H1 (cell line): ENCODE measurements around the gene HPCAL4. TPM values are rescaled to one million over a fixed set of nuclear protein-coding genes. Genes with fewer than 3 reads are reported as not detected.

ENCODE experiments used
- BRCA1 ChIP-seq: IDR thresholded peaks from 2 replicates; pipeline ENCODE4 v1.6.1; 2012; ENCODE audit warnings: low read depth, low read length, improper control_type of control experiment
- CHD1 ChIP-seq: IDR thresholded peaks from 2 replicates; pipeline ENCODE4 v1.6.1; 2012; ENCODE audit warnings: low read depth, low read length, improper control_type of control experiment
- CTBP2 ChIP-seq: IDR thresholded peaks from 2 replicates; pipeline ENCODE4 v1.7.0; 2011; ENCODE audit warnings: borderline replicate concordance, mild to moderate bottlenecking, moderate library complexity, mixed read lengths, low read length; ENCODE audit not compliant: insufficient read depth, insufficient read length
- NRF1 ChIP-seq: IDR thresholded peaks from 2 replicates; pipeline ENCODE4 v1.6.1; 2011; ENCODE audit warnings: mild to moderate bottlenecking, low read depth, low read length, improper control_type of control experiment
- TEAD4 ChIP-seq: IDR thresholded peaks from 2 replicates; pipeline ENCODE4 v1.6.1; 2012; ENCODE audit warnings: low read depth, low read length, inconsistent platforms, mixed read lengths
- polyA plus RNA-seq, 7 experiments: library from polyadenylated mRNA; depleted of rRNA in 3 of 7; stranded (reverse) in 5 of 7; unstranded in 2 of 7; fragments of >200 nt in 5 of 7; fragments of 200-250 nt in 2 of 7; gene quantifications; 1 replicate in 5 of 7; 2 replicates in 1 of 7; 4 replicates in 1 of 7; pipeline versions ENCODE4 v1.2.1 to v1.2.3, GENCODE V29; 2011 to 2013; ENCODE audit warnings: missing spikeins in 2 of 7, mixed read lengths in 2 of 7
- total RNA-seq: library from RNA; stranded (reverse); fragmentation: NEBNext Ultra II Directional; extraction: Animal tissue kit (Norgen Biotek cat#: 25700); gene quantifications from 2 replicates; pipeline ENCODE4 v1.2.1, GENCODE V29; 2021
- TF ChIP-seq, protein P1 (sequence below), 3 experiments: IDR thresholded peaks; 1 replicate in 2 of 3; 2 replicates in 1 of 3; pipeline versions ENCODE4 v1.5.1 to v1.6.1; 2011; ENCODE audit warnings: low read length in 3 of 3, mild to moderate bottlenecking in 3 of 3, inconsistent platforms in 2 of 3, low read depth in 1 of 3, moderate library complexity in 1 of 3; ENCODE audit not compliant: insufficient read depth in 1 of 3; ENCODE audit errors: control extremely low read depth in 1 of 3
- TF ChIP-seq, protein P2 (sequence below): IDR thresholded peaks from 2 replicates; pipeline ENCODE4 v1.6.1; 2012; ENCODE audit warnings: inconsistent platforms

HPCAL4 gene
- total and polyA plus RNA-seq, 2 of the 8 experiments (the other 6 are each of a cell fraction or from before 2014, with no cell fraction given) = 0.54 to 0.74 TPM

DNA sequence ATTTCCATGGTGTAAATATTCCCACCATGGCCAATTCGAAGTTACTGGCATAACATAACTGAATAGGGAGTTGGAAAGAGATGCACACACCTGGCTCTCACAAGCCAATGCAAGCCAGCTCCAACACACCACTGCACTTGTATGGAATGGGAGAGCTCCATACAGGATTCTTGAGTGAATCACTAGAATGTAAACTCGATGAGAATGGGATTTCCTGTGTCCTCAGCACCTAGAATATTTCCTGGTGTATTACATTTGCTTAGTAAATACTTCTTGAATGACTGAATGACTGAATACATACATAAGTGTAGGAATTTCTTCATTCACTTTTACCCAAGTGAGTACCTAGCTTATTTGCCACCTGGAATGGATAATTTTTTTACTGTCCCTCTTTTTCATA is 31.3 kb upstream of the HPCAL4 start (continued):
- TF ChIP-seq, protein P1, sequence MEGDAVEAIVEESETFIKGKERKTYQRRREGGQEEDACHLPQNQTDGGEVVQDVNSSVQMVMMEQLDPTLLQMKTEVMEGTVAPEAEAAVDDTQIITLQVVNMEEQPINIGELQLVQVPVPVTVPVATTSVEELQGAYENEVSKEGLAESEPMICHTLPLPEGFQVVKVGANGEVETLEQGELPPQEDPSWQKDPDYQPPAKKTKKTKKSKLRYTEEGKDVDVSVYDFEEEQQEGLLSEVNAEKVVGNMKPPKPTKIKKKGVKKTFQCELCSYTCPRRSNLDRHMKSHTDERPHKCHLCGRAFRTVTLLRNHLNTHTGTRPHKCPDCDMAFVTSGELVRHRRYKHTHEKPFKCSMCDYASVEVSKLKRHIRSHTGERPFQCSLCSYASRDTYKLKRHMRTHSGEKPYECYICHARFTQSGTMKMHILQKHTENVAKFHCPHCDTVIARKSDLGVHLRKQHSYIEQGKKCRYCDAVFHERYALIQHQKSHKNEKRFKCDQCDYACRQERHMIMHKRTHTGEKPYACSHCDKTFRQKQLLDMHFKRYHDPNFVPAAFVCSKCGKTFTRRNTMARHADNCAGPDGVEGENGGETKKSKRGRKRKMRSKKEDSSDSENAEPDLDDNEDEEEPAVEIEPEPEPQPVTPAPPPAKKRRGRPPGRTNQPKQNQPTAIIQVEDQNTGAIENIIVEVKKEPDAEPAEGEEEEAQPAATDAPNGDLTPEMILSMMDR (IDR thresholded peaks at IDR 0.05; ENCODE audit: control extremely low read depth in 1 of 3, insufficient read depth in 1 of 3, low read depth in 1 of 3, low read length in 3 of 3) = no peak
- TF ChIP-seq BRCA1 (no peak), TEAD4 (no peak), CTBP2 (no peak), NRF1 (no peak), CHD1 (no peak)
- TF ChIP-seq, protein P2, sequence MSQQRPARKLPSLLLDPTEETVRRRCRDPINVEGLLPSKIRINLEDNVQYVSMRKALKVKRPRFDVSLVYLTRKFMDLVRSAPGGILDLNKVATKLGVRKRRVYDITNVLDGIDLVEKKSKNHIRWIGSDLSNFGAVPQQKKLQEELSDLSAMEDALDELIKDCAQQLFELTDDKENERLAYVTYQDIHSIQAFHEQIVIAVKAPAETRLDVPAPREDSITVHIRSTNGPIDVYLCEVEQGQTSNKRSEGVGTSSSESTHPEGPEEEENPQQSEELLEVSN = no peak
- TF ChIP-seq, all 59 proteins: peak for 0
